ENCODE results near the gene SLC23A3.

Gene SLC23A3

DNA sequence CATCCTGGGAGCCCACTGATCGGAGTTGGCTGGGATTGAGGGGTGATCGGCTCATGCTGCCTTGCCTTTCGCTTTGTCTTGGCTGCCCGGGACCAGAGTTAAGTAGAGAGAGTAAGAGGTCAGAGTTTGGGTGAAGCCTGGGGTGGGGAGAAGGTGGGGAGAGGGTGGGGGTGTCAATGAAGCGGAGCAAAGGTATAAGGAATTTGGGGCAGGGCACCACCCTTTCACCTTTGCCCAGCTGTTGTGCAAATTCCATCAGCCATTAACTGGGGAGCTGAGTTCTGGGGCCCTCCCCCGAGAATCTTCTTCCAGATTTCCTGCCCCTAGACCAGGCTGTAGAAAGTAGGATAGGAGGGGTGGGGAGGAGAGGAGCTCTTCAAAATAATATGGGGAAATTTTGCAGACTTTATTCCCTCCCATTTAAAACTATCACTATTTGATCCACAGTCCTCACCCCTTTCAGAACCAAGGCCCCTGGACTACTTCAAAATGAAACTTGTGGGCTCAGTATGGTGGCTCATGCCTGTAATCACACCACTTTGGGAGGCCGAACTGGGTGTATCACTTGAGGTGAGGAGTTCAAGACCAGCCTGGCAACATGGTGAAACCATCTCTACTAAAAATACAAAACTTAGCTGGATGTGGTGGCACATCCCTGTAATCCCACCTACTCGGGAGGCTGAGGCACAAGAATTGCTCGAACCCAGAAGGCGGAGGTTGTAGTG, at the start of gene SLC23A3:
Gene SLC23A3, minus strand, starts transcription at position 100 of the 725 bp plus-strand sequence. Its CDS starts 45 bp downstream, at position 55.
- DNase-seq = no peak

DNA sequence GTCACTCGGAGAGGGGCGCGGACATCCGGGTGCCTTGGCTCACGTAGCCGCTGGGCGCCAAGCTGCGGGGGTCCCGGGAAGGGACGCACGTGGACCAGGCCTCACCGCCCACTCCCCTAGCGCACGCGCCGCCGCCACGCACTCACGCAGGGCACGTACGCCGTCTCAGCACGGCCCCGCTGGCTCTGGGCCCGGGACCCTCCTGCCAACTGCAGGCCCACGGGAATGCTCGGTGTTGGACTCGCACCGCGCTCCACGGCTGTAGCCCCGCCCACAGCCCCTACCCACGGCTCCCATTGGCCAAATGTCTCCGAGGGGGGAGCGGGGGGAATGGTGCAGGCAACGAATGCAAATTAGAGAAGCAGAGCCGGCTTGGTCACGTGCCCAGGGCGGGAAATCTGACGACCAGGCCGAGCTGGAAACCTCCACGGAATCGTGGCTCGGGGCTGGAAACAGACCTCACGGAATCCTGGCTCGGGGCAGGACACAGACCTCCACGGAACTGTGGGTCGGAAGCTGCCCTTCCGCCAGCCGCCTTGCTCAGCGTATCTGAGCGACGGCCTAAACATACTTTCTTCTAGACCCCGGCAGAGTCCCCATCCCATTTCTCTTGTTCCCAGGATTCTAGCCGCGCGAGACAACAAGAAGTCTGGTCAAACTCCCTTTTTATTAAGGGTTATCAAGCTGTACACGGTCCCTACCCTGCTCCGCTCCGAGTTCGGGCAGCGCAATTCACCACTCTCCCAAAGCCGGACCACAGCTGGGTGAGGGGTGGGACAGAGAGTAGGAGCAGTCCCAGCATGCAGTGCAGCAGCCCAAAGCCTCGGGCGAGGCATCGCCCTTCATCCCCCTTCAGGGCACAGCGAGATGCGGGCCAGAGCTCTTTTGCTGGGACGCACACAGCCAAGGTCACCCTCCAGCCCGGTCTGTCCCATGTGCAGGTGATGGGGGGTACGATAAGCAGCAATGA, 49.2 kb upstream of the SLC23A3 start, which contains the start of gene ABCB6:
Gene ABCB6, minus strand, starts transcription at position 227 of the 970 bp plus-strand sequence. CDS start 285 bp downstream, outside the sequence.
- peak; percentile 83 for DNase-seq

DNA sequence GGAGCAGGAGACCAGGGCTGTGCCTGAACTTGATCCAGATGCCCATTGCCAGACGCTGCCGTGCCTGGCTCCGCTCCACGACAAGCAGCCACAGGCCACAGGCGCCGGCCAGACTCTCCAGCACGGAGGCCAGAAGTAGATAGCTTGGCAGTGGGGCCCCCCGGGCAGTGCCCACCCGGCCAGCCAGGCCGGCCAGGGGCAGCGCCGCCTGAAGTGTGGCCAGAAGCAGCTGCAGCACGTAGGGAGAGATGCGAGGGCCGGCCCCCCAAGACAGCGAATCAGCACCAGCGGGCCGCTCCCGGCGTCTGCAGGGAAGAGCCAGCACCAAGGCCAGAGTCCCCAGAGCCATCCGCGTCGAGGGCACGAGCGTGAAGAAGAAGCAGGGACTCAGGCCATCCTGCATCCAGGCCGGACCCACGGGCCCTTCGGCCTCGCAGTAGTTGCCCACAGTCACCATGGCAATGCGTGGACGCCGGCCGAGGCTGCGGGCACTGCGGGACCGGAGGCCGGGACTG, 48.4 kb upstream of the SLC23A3 start:
- no peak for DNase-seq

GRCh38 chr2:219216535-219216915, 46.7 kb upstream of the SLC23A3 start:
- no peak for DNase-seq

DNA sequence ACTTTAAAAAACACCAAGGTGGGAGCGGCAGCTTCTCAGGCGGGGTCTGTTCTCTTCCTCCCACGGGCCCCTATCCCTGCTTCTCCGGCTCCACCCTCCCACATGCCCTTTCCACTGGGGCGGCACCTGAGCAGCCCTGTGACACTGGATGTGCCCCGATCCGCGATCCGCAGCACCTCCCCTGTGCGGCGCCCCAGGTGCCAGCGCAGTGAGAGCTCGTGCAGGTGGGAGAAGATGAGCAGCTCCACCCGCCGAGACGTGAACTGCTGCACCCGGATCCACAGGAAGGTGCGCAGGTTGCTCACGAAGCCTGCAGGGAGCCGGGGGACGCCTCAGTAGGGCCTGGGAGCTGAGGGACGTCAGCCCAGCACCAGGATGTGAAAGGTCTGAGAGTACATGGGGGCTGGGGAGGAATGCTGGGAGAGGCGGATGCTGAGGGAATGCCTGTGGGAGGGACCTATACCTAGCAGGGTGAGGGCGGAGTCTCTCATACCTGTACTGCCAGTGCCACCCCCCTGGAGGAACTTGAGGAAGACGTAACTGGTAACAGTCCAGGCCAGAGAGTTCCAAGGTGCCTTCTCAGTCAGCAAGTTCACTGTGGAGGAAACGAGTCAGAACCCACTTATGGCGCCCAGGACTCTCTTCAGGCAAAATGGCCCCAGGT, 46.2 kb upstream of the SLC23A3 start:
- no peak for DNase-seq

DNA sequence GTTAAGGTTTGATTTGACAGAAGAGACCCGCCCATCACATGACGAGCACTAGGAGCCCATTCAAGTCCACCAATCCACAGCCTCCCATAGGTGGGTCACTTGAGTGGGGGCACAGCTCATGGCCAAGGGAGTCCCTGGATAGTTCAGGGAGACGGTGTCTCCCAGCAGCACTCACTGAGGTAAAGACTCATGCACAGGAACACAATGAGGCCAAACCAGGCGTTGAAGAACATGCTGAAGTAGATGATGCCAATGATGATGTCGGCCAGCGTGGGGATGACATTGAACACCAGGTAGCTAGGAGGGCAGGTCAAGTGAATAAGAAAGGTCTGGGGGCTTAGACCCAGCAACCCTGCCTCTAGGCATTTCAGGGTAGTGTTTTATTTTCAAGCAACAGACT, 45.0 kb upstream of the SLC23A3 start:
- no peak for DNase-seq

GRCh38 chr2:219214141-219214540, 44.3 kb upstream of the SLC23A3 start:
- no peak for DNase-seq

GRCh38 chr2:219213486-219214071, 43.8 kb upstream of the SLC23A3 start:
- no peak for DNase-seq

DNA sequence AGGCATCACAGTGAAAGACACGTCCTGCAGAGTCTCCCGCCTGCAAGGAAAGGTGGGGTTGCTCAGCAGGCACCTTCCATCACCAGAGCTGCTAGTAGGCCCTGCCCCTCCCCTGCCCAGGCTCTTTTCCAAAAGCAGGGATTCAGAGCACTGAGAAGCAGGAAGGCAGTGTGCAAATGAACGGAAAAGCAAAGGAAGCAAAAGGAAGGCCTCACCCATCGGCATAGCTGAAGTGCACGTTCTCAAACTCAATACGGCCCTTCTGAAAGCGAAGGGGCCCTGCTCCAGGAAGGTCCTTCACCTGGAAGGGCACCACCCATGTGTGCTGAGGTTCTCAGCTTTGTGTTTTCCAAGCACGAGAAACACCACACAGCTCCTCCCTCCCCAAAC, 43.2 kb upstream of the SLC23A3 start:
- DNase-seq = no peak

DNA sequence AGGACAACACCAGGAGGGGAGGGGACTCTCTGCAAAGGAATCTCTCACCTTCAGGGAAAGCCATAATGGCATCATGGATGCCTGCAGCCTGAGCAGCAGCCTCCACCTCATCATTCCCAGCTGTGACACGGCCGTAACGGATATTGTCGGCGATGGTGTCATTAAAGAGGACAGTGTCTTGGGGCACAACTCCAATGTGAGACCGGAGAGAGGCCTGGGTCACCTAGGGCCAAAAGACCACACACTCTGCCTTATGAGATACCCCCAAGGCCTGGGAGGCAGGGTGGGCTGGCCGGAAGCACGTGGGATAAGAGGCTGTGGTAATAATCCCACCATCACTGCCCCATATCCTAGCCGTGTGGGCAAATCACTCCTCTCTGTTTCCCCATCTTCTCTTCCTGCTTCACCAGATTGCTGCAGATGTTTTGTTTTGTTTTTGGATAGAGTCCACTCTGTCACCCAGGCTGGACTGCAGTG, 41.1 kb upstream of the SLC23A3 start:
- DNase-seq = no peak

- no peak for DNase-seq
Measured at GRCh38 chr2:219210196-219210885, 40.5 kb upstream of the SLC23A3 start.

GRCh38 chr2:219209236-219210195, 39.7 kb upstream of the SLC23A3 start:
- DNase-seq = no peak

DNA sequence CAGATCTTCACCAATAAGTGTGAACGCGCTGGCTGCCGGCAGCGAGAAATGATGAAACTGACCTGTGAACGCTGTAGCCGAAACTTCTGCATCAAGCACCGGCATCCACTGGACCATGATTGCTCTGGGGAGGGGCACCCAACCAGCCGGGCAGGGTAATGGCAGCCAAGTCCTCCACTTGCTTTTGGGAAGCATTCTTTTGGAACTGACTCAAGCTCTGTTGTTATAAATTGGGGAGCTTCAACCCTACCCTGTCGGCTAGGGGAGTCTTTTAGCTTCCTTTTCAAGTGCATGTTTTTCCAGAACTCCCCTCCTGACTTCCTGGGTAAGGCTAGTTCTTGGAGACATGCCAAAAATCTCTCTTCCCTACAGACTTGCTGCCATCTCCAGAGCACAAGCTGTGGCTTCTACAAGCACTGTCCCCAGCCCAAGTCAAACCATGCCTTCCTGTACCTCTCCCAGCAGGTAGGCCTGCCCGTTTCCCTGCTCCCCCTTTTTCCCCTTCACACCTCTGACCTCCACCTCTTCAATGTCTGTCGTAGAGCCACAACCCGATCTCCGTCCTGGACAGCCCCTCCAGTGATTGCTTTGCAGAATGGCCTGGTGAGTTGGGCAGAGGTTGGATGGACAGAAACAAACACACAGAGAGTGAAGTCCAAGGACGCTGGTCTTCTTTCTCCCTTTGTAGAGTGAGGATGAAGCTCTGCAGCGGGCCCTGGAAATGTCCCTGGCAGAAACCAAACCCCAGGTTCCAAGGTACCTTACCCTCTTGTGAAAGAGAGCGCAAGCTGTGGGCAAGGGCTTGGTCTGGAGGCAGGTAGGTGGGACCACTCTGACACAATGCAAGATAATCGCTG, 38.3 kb upstream of the SLC23A3 start:
- no peak for DNase-seq

GRCh38 chr2:219207134-219207883, 37.5 kb upstream of the SLC23A3 start:
- no peak for DNase-seq

- DNase-seq = peak; percentile 92
Measured at GRCh38 chr2:219206328-219207133, 36.7 kb upstream of the SLC23A3 start, which contains the start of gene ZFAND2B. TSS of gene ZFAND2B (plus strand) at chr2:219206782. CDS start at chr2:219206988, 206 bp downstream.

DNA sequence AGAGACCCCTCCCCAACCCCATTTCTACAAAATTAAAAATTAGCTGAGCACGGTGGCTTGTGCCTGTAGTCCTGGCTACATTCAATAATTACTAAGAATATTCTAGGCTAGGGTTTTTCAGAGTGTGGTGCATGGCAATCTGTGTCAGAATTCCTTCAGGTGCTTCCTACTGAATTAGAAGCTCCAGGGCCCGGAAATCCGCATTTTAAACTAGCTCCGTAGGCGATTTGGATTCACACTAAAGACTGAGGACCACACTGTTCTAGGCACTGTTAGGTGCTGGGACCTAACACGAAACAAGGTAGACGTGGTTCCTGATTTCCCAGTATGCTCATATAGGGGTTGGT, 36.1 kb upstream of the SLC23A3 start:
- no peak for DNase-seq

DNA sequence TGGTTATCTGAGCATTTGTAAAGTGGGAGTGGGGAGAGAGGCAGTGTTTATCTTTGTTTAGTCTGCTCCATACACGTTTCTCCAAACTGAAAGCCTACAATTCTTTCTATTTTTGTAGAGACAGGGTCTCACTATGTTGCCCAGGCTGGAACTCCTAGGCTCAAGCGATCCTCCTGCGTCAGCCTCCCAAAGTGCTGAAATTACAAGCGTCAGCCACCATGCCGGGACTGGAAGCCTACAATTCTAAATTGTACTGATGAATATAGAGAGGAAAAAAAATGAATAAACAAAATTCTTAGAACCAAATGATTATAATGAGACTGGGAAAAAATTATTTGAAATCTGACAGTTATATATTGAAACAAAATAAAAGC, 35.3 kb upstream of the SLC23A3 start:
- no peak for DNase-seq
